Activated CD8-positive, alpha-beta T cell treated with anti-CD3 and anti-CD28 coated beads, Interleukin-2, amount 10 ng/mL, durations not matched to agents 7 days and 5 days (primary cell): Measurements from ENCODE around the gene GALNT1. TPM values are rescaled to one million over a fixed set of nuclear protein-coding genes. Genes with fewer than 3 reads are reported as not detected.

ENCODE experiments used
- ATAC-seq: fragments of 150-1000 bp; cut with Tn5 transposase; one replicate; pipeline ENCODE4 v1.10.0; 2021; ENCODE audit warnings: moderate library complexity
- CTCF ChIA-PET: fragments of 350-600 bp; sonication (Branson Sonifier 250); formaldehyde crosslinking; loops from one replicate; lab custom pipeline; 2021; ENCODE audit warnings: antibody characterized with exemption; lab: Charles Lee
- POLR2A ChIA-PET: fragments of 350-600 bp; sonication (Branson Sonifier 250); formaldehyde crosslinking; loops from one replicate; lab custom pipeline; 2021; ENCODE audit warnings: antibody characterized with exemption; lab: Charles Lee
- DNase-seq: peaks from one replicate; pipeline ENCODE4 v3.0.0-alpha.2; 2020
- H3K27ac Mint-ChIP-seq: one replicate; pipeline ENCODE4 v1.8.0; 2021; ENCODE audit warnings: mild to moderate bottlenecking, mixed read lengths
- H3K27me3 Mint-ChIP-seq: one replicate; pipeline ENCODE4 v1.8.0; 2021; ENCODE audit warnings: low read depth, mixed read lengths
- H3K36me3 Mint-ChIP-seq: one replicate; pipeline ENCODE4 v1.8.0; 2021; ENCODE audit warnings: low read depth, mixed read lengths
- H3K4me1 Mint-ChIP-seq: one replicate; pipeline ENCODE4 v1.8.0; 2021; ENCODE audit warnings: low read depth, mixed read lengths
- H3K4me3 Mint-ChIP-seq: one replicate; pipeline ENCODE4 v1.8.0; 2021; ENCODE audit warnings: mild to moderate bottlenecking, mixed read lengths
- H3K9me3 Mint-ChIP-seq: one replicate; pipeline ENCODE4 v1.8.0; 2022; ENCODE audit warnings: mixed read lengths; ENCODE audit not compliant: insufficient read depth
- total RNA-seq, 2 experiments: library from RNA; stranded (reverse); gene quantifications; one replicate each; pipeline ENCODE4 v1.2.3, GENCODE V29; 2021

The GALNT1 gene
- total RNA-seq, 2 experiments from 2014 or later, result 34.5 to 35.8 TPM

- no peaks in the 10 kb centered on the region for H3K36me3 Mint-ChIP-seq
- CTCF ChIA-PET, result no interaction called here
- H3K27me3 Mint-ChIP-seq, result no peaks in the 10 kb centered on the region
- no peak for DNase-seq
- no peaks in the 10 kb centered on the region for H3K9me3 Mint-ChIP-seq
- no peak overlapping the region for H3K4me3 Mint-ChIP-seq
- ATAC-seq, result no peak
- POLR2A ChIA-PET, result no interaction called here
- H3K4me1 Mint-ChIP-seq, result no peaks in the 10 kb centered on the region
- no peak overlapping the region for H3K27ac Mint-ChIP-seq
Measured at GRCh38 chr18:35688757-35689156, 107.2 kb downstream of the GALNT1 start.

DNA sequence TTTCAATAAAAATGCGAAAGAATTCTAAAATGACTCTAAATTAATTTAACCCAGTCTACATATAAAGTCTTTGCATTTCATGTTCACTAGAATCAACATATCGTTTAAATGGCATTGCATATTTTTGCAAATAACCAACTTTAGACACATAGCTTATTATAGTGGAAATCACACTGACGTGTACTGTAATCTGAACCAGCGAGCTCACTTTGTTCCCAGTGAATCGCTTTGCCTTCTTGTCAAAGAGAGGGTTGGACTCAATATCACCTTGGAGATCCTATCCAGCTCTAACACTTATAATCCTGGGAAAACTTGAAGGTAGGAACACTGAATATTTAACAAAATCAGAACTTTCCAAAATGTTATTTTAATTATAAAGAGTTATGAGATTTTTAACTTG, 108.2 kb downstream of the GALNT1 start:
- POLR2A ChIA-PET, result interaction anchor here (0.6 kb wide), 1 partner anchor 467 kb away, joined by 3 read pairs; no protein-coding TSS in a partner anchor
- Mint-ChIP-seq H3K9me3 (no peaks in the 10 kb centered on the region), H3K36me3 (no peaks in the 10 kb centered on the region), H3K4me3 (no peak overlapping the region), H3K27me3 (no peaks in the 10 kb centered on the region), H3K27ac (no peak overlapping the region), H3K4me1 (no peaks in the 10 kb centered on the region)
- DNase-seq (no peak), ATAC-seq (no peak)
- CTCF ChIA-PET, result no interaction called here

DNA sequence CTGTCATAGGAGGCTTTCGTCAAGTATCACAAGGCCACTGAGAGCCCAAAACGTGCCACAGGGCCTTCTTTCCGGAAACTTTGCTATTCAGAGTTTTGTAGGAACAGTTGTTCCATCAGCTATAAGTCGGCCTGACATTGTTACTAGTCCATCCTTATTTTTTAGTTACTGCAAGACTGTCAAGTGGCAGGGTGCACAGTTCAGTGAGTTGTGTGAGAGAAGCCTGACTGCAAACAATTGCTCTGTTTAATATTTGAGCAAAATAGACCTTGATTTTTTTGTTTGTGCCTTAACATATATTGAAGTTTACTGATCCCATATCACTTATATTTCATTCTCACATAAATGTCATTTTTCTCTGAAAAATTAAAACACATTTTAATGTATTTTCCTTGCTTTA, 110.1 kb downstream of the GALNT1 start:
- DNase-seq, result no peak
- POLR2A ChIA-PET, result no interaction called here
- H3K4me3 Mint-ChIP-seq, result no peak overlapping the region
- no peak for ATAC-seq
- no peak overlapping the region for H3K27ac Mint-ChIP-seq
- no peaks in the 10 kb centered on the region for H3K36me3 Mint-ChIP-seq
- H3K9me3 Mint-ChIP-seq, result no peaks in the 10 kb centered on the region
- no peaks in the 10 kb centered on the region for H3K27me3 Mint-ChIP-seq
- H3K4me1 Mint-ChIP-seq, result no peaks in the 10 kb centered on the region
- CTCF ChIA-PET, result interaction anchor here (1.4 kb wide), 1 partner anchor 64 kb away, joined by 3 read pairs; no protein-coding TSS in a partner anchor

DNA sequence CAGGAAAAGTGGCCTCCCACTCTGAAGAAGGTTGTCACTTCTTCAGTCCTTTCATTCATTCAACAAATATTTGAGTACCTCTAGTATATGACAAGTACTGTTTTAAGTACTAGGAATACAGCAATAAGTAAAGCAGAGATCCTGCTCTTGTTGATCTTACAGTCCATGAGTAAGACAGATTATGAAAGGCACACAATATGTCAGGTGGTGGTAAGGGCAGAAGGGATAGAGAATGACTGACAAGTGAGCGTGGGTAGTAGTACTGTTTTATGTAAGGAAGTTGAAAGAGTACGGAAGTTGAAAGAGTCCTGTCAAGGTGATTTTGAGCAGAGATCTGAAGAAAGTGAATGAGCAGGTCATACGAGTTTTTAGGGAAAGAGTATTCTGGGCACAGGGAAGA, 111.3 kb downstream of the GALNT1 start:
- no peak overlapping the region for H3K4me3 Mint-ChIP-seq
- H3K4me1 Mint-ChIP-seq, result no peaks in the 10 kb centered on the region
- ChIA-PET POLR2A (no interaction called here), CTCF (no interaction called here)
- no peaks in the 10 kb centered on the region for H3K9me3 Mint-ChIP-seq
- DNase-seq, result no peak
- no peak for ATAC-seq
- no peaks in the 10 kb centered on the region for H3K36me3 Mint-ChIP-seq
- no peak overlapping the region for H3K27ac Mint-ChIP-seq
- H3K27me3 Mint-ChIP-seq, result no peaks in the 10 kb centered on the region

- H3K9me3 Mint-ChIP-seq, result no peaks in the 10 kb centered on the region
- no peaks in the 10 kb centered on the region for H3K27me3 Mint-ChIP-seq
- no peak overlapping the region for H3K27ac Mint-ChIP-seq
- ATAC-seq (no peak), DNase-seq (no peak)
- H3K4me3 Mint-ChIP-seq, result no peak overlapping the region
- no peaks in the 10 kb centered on the region for H3K36me3 Mint-ChIP-seq
- ChIA-PET POLR2A (no interaction called here), CTCF (no interaction called here)
- H3K4me1 Mint-ChIP-seq, result no peaks in the 10 kb centered on the region
Measured at GRCh38 chr18:35693829-35694228, 112.3 kb downstream of the GALNT1 start.

- H3K9me3 Mint-ChIP-seq, result no peaks in the 10 kb centered on the region
- H3K4me1 Mint-ChIP-seq, result no peaks in the 10 kb centered on the region
- no peak overlapping the region for H3K4me3 Mint-ChIP-seq
- H3K36me3 Mint-ChIP-seq, result no peaks in the 10 kb centered on the region
- H3K27ac Mint-ChIP-seq, result no peak overlapping the region
- ChIA-PET CTCF (interaction anchor here (1.1 kb wide), 1 partner anchor 10 kb away, joined by 4 read pairs; no protein-coding TSS in a partner anchor), POLR2A (no interaction called here)
- ATAC-seq, result no peak
- DNase-seq, result no peak
- H3K27me3 Mint-ChIP-seq, result no peaks in the 10 kb centered on the region
Measured at GRCh38 chr18:35694808-35695207, 113.3 kb downstream of the GALNT1 start.

GRCh38 chr18:35695384-35695783, 113.8 kb downstream of the GALNT1 start:
- ChIA-PET POLR2A (no interaction called here), CTCF (interaction anchor here (1.1 kb wide), 1 partner anchor 10 kb away, joined by 4 read pairs; no protein-coding TSS in a partner anchor)
- no peak for ATAC-seq
- H3K9me3 Mint-ChIP-seq, result no peaks in the 10 kb centered on the region
- no peak for DNase-seq
- no peaks in the 10 kb centered on the region for H3K4me1 Mint-ChIP-seq
- no peak overlapping the region for H3K27ac Mint-ChIP-seq
- H3K36me3 Mint-ChIP-seq, result no peaks in the 10 kb centered on the region
- H3K27me3 Mint-ChIP-seq, result no peaks in the 10 kb centered on the region
- H3K4me3 Mint-ChIP-seq, result no peak overlapping the region

GRCh38 chr18:35695803-35696202, 114.3 kb downstream of the GALNT1 start:
- DNase-seq (no peak), ATAC-seq (no peak)
- POLR2A ChIA-PET, result no interaction called here
- Mint-ChIP-seq H3K27me3 (no peaks in the 10 kb centered on the region), H3K27ac (no peak overlapping the region), H3K4me1 (no peaks in the 10 kb centered on the region), H3K36me3 (no peaks in the 10 kb centered on the region), H3K9me3 (no peaks in the 10 kb centered on the region), H3K4me3 (no peak overlapping the region)
- CTCF ChIA-PET, result interaction anchor here (1.1 kb wide), 1 partner anchor 9 kb away, joined by 4 read pairs; no protein-coding TSS in a partner anchor

GRCh38 chr18:35696307-35696706, 114.8 kb downstream of the GALNT1 start:
- no peaks in the 10 kb centered on the region for H3K36me3 Mint-ChIP-seq

GRCh38 chr18:35697869-35698268, 116.3 kb downstream of the GALNT1 start:
- Mint-ChIP-seq H3K9me3 (no peaks in the 10 kb centered on the region), H3K27ac (no peak overlapping the region)
- CTCF ChIA-PET, result no interaction called here

More at GRCh38 chr18:35696307-35696706, 114.8 kb downstream of the GALNT1 start:
- POLR2A ChIA-PET, result no interaction called here
- no peaks in the 10 kb centered on the region for H3K9me3 Mint-ChIP-seq
- no peak overlapping the region for H3K27ac Mint-ChIP-seq
- no peaks in the 10 kb centered on the region for H3K27me3 Mint-ChIP-seq
- CTCF ChIA-PET, result no interaction called here
- ATAC-seq (no peak), DNase-seq (no peak)
- H3K4me3 Mint-ChIP-seq, result no peak overlapping the region
- H3K4me1 Mint-ChIP-seq, result no peaks in the 10 kb centered on the region

GRCh38 chr18:35703043-35703688, 121.6 kb downstream of the GALNT1 start:
- ChIA-PET CTCF (no interaction called here), POLR2A (no interaction called here)
- Mint-ChIP-seq H3K36me3 (peaks cover 2% of the 10 kb centered on the region), H3K9me3 (no peaks in the 10 kb centered on the region), H3K27me3 (no peaks in the 10 kb centered on the region), H3K27ac (no peak overlapping the region), H3K4me3 (no peak overlapping the region), H3K4me1 (no peaks in the 10 kb centered on the region)
- no peak for ATAC-seq
- DNase-seq, result no peak

More at GRCh38 chr18:35697869-35698268, 116.3 kb downstream of the GALNT1 start:
- DNase-seq (no peak), ATAC-seq (no peak)
- no peaks in the 10 kb centered on the region for H3K4me1 Mint-ChIP-seq
- no peaks in the 10 kb centered on the region for H3K27me3 Mint-ChIP-seq
- H3K36me3 Mint-ChIP-seq, result no peaks in the 10 kb centered on the region
- POLR2A ChIA-PET, result no interaction called here
- no peak overlapping the region for H3K4me3 Mint-ChIP-seq

DNA sequence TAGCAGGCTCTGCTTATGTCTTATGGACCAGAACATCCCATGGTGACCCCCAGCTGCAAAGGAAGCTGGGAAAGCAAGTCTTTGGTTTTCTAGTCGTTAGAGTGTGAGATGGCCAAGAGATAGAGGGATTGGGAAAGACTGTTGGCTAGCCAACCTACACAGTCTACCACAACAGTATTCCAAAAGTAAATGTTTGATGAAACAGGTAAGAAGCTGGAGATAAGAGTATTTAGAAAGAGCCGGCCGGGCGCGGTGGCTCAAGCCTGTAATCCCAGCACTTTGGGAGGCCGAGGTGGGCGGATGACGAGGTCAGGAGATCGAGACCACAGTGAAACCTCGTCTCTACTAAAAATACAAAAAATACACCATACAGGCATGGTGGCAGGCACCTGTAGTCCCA, 124.4 kb downstream of the GALNT1 start:
- DNase-seq, result no peak
- ChIA-PET POLR2A (interaction anchor here (0.6 kb wide), 1 partner anchor 178 kb away, joined by 3 read pairs; no protein-coding TSS in a partner anchor), CTCF (no interaction called here)
- H3K9me3 Mint-ChIP-seq, result no peaks in the 10 kb centered on the region
- no peak overlapping the region for H3K4me3 Mint-ChIP-seq
- no peaks in the 10 kb centered on the region for H3K4me1 Mint-ChIP-seq
- peaks cover 10% of the 10 kb centered on the region for H3K36me3 Mint-ChIP-seq
- no peaks in the 10 kb centered on the region for H3K27me3 Mint-ChIP-seq
- no peak overlapping the region for H3K27ac Mint-ChIP-seq
- ATAC-seq, result no peak
